Body of pancreas (tissue), 4 donors: ENCODE results near the gene ASAP3.

ENCODE experiments used
- POLR2A ChIP-seq, 3 donors: fragments of 450-650 bp; IDR thresholded peaks; one replicate each; pipeline ENCODE4 v1.6.1; 2016; ENCODE audit warnings: antibody characterized with exemption in 3 of 3, mild to moderate bottlenecking in 2 of 3
- TF ChIP-seq, protein P1 (sequence below), 7 experiments: fragments of 450-650 bp in 4 of 7; fragments of 200-600 bp in 3 of 7; sonication (generic) in 3 of 7; IDR thresholded peaks; one replicate each; pipeline ENCODE4 v1.5.1; 2016 to 2019; ENCODE audit warnings: antibody characterized with exemption in 7 of 7

DNA sequence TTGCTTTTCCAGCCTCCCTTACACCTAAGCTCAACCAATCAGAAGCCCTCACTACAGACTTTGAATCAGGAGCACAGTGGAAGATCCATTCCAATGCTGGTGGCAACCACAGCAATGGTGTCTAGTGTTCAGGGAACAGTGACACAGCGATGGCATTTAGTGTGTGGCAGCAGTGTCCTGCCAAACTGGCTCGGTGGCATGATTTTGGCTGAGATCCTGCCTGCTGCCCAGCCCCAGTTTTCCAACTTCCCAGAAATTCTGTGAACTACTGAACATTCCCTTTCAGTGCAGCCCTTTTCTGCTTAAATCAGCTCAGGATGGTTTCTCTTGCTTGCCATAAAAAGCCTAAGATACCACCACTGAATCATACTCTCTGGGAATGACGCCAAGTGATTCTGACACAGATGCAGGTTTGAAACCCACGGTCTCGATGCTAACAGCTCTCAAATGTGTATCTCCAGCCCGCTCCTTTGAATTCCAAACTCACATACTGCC is 8.8 kb downstream of the ASAP3 start:
- TF ChIP-seq POLR2A (IDR thresholded peaks at IDR 0.05), result no peak
- TF ChIP-seq, protein P1, sequence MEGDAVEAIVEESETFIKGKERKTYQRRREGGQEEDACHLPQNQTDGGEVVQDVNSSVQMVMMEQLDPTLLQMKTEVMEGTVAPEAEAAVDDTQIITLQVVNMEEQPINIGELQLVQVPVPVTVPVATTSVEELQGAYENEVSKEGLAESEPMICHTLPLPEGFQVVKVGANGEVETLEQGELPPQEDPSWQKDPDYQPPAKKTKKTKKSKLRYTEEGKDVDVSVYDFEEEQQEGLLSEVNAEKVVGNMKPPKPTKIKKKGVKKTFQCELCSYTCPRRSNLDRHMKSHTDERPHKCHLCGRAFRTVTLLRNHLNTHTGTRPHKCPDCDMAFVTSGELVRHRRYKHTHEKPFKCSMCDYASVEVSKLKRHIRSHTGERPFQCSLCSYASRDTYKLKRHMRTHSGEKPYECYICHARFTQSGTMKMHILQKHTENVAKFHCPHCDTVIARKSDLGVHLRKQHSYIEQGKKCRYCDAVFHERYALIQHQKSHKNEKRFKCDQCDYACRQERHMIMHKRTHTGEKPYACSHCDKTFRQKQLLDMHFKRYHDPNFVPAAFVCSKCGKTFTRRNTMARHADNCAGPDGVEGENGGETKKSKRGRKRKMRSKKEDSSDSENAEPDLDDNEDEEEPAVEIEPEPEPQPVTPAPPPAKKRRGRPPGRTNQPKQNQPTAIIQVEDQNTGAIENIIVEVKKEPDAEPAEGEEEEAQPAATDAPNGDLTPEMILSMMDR (IDR thresholded peaks at IDR 0.05), result no peak
